Pancreas (tissue), 10 donors: ENCODE data around the gene MVD. TPM values are rescaled to one million over a fixed set of nuclear protein-coding genes. Genes with fewer than 3 reads are reported as not detected.

Source experiments
- ATAC-seq, 4 donors: fragments of 200-7000 bp; cut with Tn5 transposase; one replicate each; pipeline versions ENCODE4 v1.8.0 to v1.9.1; 2020; ENCODE audit warnings: mild to moderate bottlenecking in 4 of 4, moderate library complexity in 4 of 4
- DNase-seq, 6 donors: peaks; one replicate each; pipeline ENCODE4 v3.0.0-alpha.2; 2020
- FAIRE-seq: peaks from 2 replicates; lab custom pipeline; 2012; peaks lifted over from hg19 to GRCh38; lab: Jason Lieb, UNC
- H3K27ac ChIP-seq, 4 donors: fragments of 200-600 bp; sonication (generic); 1 replicate in 3 of 4; 2 replicates in 1 of 4; pipeline versions ENCODE4 v1.5.0 to v1.8.0; 2020
- H3K27me3 ChIP-seq, 4 donors: fragments of 200-600 bp; one replicate each; pipeline ENCODE4 v1.8.0; 2021
- H3K36me3 ChIP-seq, 3 donors: fragments of 200-600 bp; sonication (generic) in 1 of 3; one replicate each; pipeline versions ENCODE4 v1.5.0 to v1.8.0; 2020 to 2021
- H3K4me1 ChIP-seq, 3 donors: fragments of 200-600 bp; one replicate each; pipeline ENCODE4 v1.8.0; 2021
- H3K4me3 ChIP-seq, 4 donors: fragments of 200-600 bp; sonication (generic) in 2 of 4; one replicate each; pipeline versions ENCODE4 v1.5.0 to v1.8.0; 2020 to 2021
- H3K9me3 ChIP-seq, 4 donors: fragments of 200-600 bp; one replicate each; pipeline ENCODE4 v1.8.0; 2021
- WGBS, 2 donors: extraction: QIAGEN DNeasy Blood & Tissue Kit; methylation state at CpG; one replicate each; pipeline ENCODE4 v1.1.7; 2013; 5-methylcytosine and 5-hydroxymethylcytosine counted together
- intact Hi-C, 3 donors: fragments of 100-400 bp; cut with DNase I; formaldehyde crosslinking; loops; one replicate each; pipeline versions ENCODE4 v1.11.1 to v1.14.2; 2022
- polyA plus RNA-seq, 2 donors: library from polyadenylated mRNA; stranded (reverse); fragments of 200-250 nt; gene quantifications; one replicate each; pipeline ENCODE4 v1.2.3, GENCODE V29; 2013
- total RNA-seq, 6 donors: library from RNA; stranded (reverse); fragmentation: NEBNext Ultra II Directional in 4 of 6; extraction: Animal tissue kit (Norgen Biotek cat#: 25700) in 4 of 6; gene quantifications; one replicate each; pipeline versions ENCODE4 v1.2.1 to v1.2.4, GENCODE V29; 2021 to 2023
- TF ChIP-seq, protein P1 (sequence below), 4 donors: fragments of 200-600 bp; sonication (generic) in 3 of 4; IDR thresholded peaks; one replicate each; pipeline versions ENCODE4 v1.5.0 to v1.8.0; 2021; ENCODE audit warnings: antibody characterized with exemption in 4 of 4
- donor health status: healthy with polysubstance abuse.
- donor health status: DM: no; HTN: no; CAD: no; lungs with moderate emphysema.
- donor health status: DM: no; HTN: no; CAD: no.
- donor health status: control.
- donor health status: control.
- donor health status: Bipolar disorder and iron deficiency.
- donor health status: DM: yes; HTN: yes; CAD: no.
- donor health status: DM: no; HTN: no; CAD: no.
- donor health status: DM: no; HTN: no; CAD: no.
- donor health status: DM: yes; HTN: yes; CAD: no.

MVD gene
- total and polyA plus RNA-seq, 8 donors: 12.7 to 46.6 (median 17.5) TPM

DNA sequence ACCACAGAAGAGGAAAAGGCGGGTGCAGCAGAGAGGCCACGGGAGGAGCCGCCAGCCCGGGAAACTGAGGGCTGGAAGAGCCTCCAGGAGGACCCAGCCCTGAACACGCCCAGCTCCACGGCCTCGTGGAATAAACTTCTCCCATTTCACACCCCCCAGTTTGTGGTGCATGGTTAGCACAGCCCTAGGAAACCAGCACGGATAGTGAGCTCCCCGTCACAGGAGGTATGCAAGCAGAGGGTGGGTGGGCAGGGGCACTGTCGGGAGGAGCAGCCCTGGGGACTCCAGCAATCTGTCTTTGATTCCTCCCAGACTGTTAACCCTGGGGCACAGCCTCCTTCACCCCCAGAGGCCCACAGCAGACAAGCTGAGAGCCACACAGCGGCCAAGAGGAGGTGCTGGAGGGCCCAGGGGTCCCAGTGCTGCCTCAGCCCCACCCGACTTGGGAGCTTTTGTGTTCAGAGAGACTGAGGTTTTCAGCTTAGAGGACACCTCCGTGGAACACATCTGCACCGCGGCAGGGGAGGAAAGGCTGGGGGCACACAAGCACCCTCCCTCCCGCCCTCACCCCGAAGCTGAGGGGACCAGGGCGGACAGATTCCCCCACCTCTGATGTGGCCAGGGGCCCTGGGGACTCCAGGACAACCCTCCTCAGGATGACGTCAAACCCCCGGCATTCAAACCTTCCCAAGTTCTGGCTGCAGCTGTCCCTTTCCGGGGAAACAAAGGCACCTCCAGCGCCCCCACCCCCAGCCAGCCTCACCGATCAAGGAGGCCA lies 26.2 kb downstream of the MVD start:
- Histone ChIP-seq H3K36me3 (peaks cover 0 to 9% (median 0%) of the 10 kb centered on the region in 3 donors), H3K4me1 (peaks cover 0 to 7% (median 0%) of the 10 kb centered on the region in 3 donors), H3K4me3 (no peak overlapping the region), H3K9me3 (no peaks in the 10 kb centered on the region), H3K27me3 (no peaks in the 10 kb centered on the region), H3K27ac (no peak overlapping the region)
- no peak for FAIRE-seq
- DNase-seq: peak in 1 of 6 donors; percentile 51
- no peak for ATAC-seq
- TF ChIP-seq, protein P1, sequence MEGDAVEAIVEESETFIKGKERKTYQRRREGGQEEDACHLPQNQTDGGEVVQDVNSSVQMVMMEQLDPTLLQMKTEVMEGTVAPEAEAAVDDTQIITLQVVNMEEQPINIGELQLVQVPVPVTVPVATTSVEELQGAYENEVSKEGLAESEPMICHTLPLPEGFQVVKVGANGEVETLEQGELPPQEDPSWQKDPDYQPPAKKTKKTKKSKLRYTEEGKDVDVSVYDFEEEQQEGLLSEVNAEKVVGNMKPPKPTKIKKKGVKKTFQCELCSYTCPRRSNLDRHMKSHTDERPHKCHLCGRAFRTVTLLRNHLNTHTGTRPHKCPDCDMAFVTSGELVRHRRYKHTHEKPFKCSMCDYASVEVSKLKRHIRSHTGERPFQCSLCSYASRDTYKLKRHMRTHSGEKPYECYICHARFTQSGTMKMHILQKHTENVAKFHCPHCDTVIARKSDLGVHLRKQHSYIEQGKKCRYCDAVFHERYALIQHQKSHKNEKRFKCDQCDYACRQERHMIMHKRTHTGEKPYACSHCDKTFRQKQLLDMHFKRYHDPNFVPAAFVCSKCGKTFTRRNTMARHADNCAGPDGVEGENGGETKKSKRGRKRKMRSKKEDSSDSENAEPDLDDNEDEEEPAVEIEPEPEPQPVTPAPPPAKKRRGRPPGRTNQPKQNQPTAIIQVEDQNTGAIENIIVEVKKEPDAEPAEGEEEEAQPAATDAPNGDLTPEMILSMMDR (IDR thresholded peaks at IDR 0.05): no peak
- intact Hi-C loops: no loop called here
- 87% methylated on average over 22 to 23 of the region's 23 CpGs for WGBS, 2 donors

GRCh38 chr16:88635671-88636319 lies 27.1 kb downstream of the MVD start:
- intact Hi-C loops: no loop called here
- H3K9me3 ChIP-seq: no peaks in the 10 kb centered on the region
- peaks cover 0 to 7% (median 0%) of the 10 kb centered on the region in 3 donors for H3K4me1 ChIP-seq
- TF ChIP-seq, protein P1 (IDR thresholded peaks at IDR 0.05): no peak
- no peak overlapping the region for H3K27ac ChIP-seq
- ATAC-seq (no peak), DNase-seq (no peak), FAIRE-seq (no peak)
- 93 to 94% methylated on average over 16 to 17 of the region's 17 CpGs for WGBS, 2 donors
- H3K36me3 ChIP-seq: peaks cover 0 to 17% (median 0%) of the 10 kb centered on the region in 3 donors
- no peak overlapping the region for H3K4me3 ChIP-seq
- H3K27me3 ChIP-seq: no peaks in the 10 kb centered on the region

- FAIRE-seq (no peak), ATAC-seq (no peak), DNase-seq (peak in 1 of 6 donors; percentile 79)
- Histone ChIP-seq H3K27me3 (no peaks in the 10 kb centered on the region), H3K27ac (no peak overlapping the region), H3K4me3 (peak overlapping the region in 1 of 4 donors; percentile 32), H3K36me3 (peaks cover 0 to 23% (median 4%) of the 10 kb centered on the region in 3 donors), H3K9me3 (no peaks in the 10 kb centered on the region), H3K4me1 (peaks cover 0 to 7% (median 0%) of the 10 kb centered on the region in 3 donors)
- TF ChIP-seq, protein P1 (IDR thresholded peaks at IDR 0.05): no peak
- intact Hi-C loops: no loop called here
- 86% methylated on average over 28 of the region's 28 CpGs for WGBS, 2 donors
Observed at GRCh38 chr16:88634994-88635670, 27.8 kb downstream of the MVD start.

DNA sequence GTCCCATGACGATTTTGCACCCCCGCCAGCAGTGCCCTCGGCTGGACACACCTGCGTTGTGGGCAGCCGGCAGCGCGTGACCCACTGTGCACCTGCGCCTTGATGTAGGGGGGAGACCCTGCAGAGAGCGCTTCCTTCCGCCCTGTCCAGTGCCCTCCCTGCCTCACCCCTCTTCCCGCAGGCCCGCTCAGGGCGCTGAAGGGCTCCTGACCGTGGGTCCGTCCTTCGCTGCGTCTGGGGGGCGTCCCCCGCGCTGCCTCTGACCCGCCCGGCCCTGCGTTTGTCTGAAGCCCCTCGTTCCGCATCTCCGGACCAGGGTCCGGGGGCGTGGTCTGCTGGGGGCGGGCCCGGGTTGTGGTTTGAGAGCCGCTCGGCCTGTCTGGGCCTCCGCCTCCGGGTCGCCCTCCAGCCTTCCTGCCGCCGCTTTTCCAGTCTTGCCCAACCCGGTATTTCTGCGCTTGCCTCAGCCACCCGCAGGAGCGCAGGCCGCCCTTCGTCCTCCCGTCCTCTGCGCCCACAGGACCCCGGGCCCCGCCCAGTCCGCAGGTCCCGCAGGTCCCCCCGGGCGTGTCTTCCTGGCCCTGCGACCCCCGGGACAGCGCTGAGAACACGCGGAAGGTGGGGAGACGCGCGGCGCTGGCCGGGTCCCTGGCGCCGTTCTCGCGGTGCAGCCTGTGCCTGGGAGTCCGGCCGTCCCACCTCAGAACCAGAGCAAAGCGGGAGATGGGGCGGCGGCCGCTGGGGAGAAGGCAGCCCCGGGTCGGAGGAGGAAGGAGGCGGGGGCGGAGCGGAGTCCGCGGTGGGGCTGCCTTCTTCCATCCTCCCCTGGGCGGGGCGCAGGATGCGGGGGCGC lies 28.5 kb downstream of the MVD start:
- peak overlapping the region in 2 of 4 donors; percentile 9 to 32 for H3K4me3 ChIP-seq
- H3K36me3 ChIP-seq: peaks cover 3 to 23% (median 4%) of the 10 kb centered on the region in 3 donors
- H3K9me3 ChIP-seq: no peaks in the 10 kb centered on the region
- FAIRE-seq (no peak), ATAC-seq (peak in 1 of 4 donors; percentile 23), DNase-seq (peak in 1 of 6 donors; percentile 74)
- intact Hi-C loops: no loop called here
- peaks cover 0 to 7% (median 0%) of the 10 kb centered on the region in 3 donors for H3K4me1 ChIP-seq
- H3K27me3 ChIP-seq: no peaks in the 10 kb centered on the region
- TF ChIP-seq, protein P1 (IDR thresholded peaks at IDR 0.05): no peak
- no peak overlapping the region for H3K27ac ChIP-seq
- WGBS, 2 donors: 73 to 81% methylated on average over 76 to 82 of the region's 82 CpGs
